K562 (cell line): ENCODE measurements around the gene ZNF791. TPM values are rescaled to one million over a fixed set of nuclear protein-coding genes. Genes with fewer than 3 reads are reported as not detected.
A peak's percentile ranks its signal among the peaks of the same experiment; 100 is the strongest.

Experiments
- ATAC-seq: fragments of 200-7000 bp; cut with Tn5 transposase; 3 replicates; pipeline ENCODE4 v1.9.1; 2020; ENCODE audit warnings: moderate library complexity
- BruUV-seq: library from RNA; stranded (reverse); fragments of 400-500 nt; replicated peaks from 2 replicates; lab custom pipeline; 2021; lab: Mats Ljungman, UMichigan
- CTCF ChIA-PET: fragments of 300-600 bp; formaldehyde crosslinking; extraction: SDS; loops from one replicate; lab custom pipeline; 2021; ENCODE audit warnings: low intra/inter-chr PET ratio; lab: Yijun Ruan, JAX
- POLR2A ChIA-PET: fragments of 300-600, 350-650 bp; sonication (Branson Sonifier 250); formaldehyde crosslinking; extraction: SDS; loops from one replicate; lab custom pipeline; 2021; ENCODE audit warnings: antibody characterized with exemption, inconsistent platforms; lab: Yijun Ruan, JAX
- DNase-seq, 4 experiments: peaks; one replicate each; pipeline versions ENCODE4 v3.0.0 to v3.0.0-alpha.2; 2011 to 2018; ENCODE audit warnings: low spot score in 3 of 4, mixed read lengths in 3 of 4; ENCODE audit errors: extremely low read depth in 1 of 4
- FAIRE-seq: peaks from 2 replicates; lab custom pipeline; 2011; peaks lifted over from hg19 to GRCh38; lab: Jason Lieb, UNC
- H2AFZ ChIP-seq: 2 replicates; pipeline ENCODE4 v1.6.0; 2011; ENCODE audit warnings: low read depth, low read length, control low read depth, inconsistent platforms
- H3K27ac ChIP-seq: fragments of 200-600 bp; 3 replicates; pipeline ENCODE4 v1.8.0; 2011; ENCODE audit warnings: low read depth, mild to moderate bottlenecking, control low read depth, inconsistent platforms, low read length, moderate library complexity, mixed read lengths; ENCODE audit errors: extremely low read depth
- H3K27me3 ChIP-seq, 2 experiments: fragments of 300-600 bp in 1 of 2; 2 replicates in 1 of 2; 3 replicates in 1 of 2; pipeline versions ENCODE4 v1.6.0 to v1.8.0; 2011; ENCODE audit warnings: inconsistent platforms in 2 of 2, low read length in 2 of 2, mild to moderate bottlenecking in 1 of 2, mixed read lengths in 1 of 2, moderate library complexity in 1 of 2; ENCODE audit not compliant: control insufficient read depth in 2 of 2, insufficient read depth in 2 of 2
- H3K36me3 ChIP-seq: fragments of 300-600 bp; 3 replicates; pipeline ENCODE4 v1.8.0; 2011; ENCODE audit warnings: mild to moderate bottlenecking, low read length, inconsistent platforms; ENCODE audit not compliant: control insufficient read depth, insufficient read depth
- H3K4me1 ChIP-seq, 2 experiments: fragments of 200-600 bp in 1 of 2; replicated peaks in 1 of 2; 2 replicates in 1 of 2; 3 replicates in 1 of 2; pipeline versions ENCODE4 v1.5.1 to v1.8.0; 2011; ENCODE audit warnings: inconsistent platforms in 2 of 2, low read length in 2 of 2, mild to moderate bottlenecking in 1 of 2, mixed read lengths in 1 of 2, moderate library complexity in 1 of 2; ENCODE audit not compliant: control insufficient read depth in 2 of 2, insufficient read depth in 2 of 2
- H3K4me2 ChIP-seq: 2 replicates; pipeline ENCODE4 v1.6.1; 2011; ENCODE audit warnings: low read length, control low read depth, inconsistent platforms, mixed read lengths; ENCODE audit not compliant: insufficient read depth
- H3K4me3 ChIP-seq: fragments of 200-600 bp; sonication (generic), shearing (Covaris generic); 2 replicates; pipeline ENCODE4 v1.5.1; 2016; ENCODE audit warnings: control low read depth, inconsistent platforms
- H3K79me2 ChIP-seq: fragments of 200-600 bp; 3 replicates; pipeline ENCODE4 v1.8.0; 2011; ENCODE audit warnings: low read length, inconsistent platforms; ENCODE audit not compliant: control insufficient read depth, insufficient read depth
- H3K9ac ChIP-seq, 2 experiments: 2 replicates each; pipeline versions ENCODE4 v1.6.0 to v1.6.1; 2011; ENCODE audit warnings: low read depth in 2 of 2, low read length in 2 of 2, control low read depth in 1 of 2, inconsistent platforms in 1 of 2, mild to moderate bottlenecking in 1 of 2, mixed read lengths in 1 of 2; ENCODE audit not compliant: insufficient read depth in 1 of 2
- H3K9me1 ChIP-seq: one replicate; pipeline ENCODE4 v1.6.0; 2011; ENCODE audit warnings: inconsistent platforms, mild to moderate bottlenecking, low read length, moderate library complexity; ENCODE audit not compliant: control insufficient read depth, insufficient read depth
- H3K9me3 ChIP-seq: replicated peaks from 2 replicates; pipeline ENCODE4 v1.5.1; 2011; ENCODE audit warnings: low read depth, low read length, inconsistent platforms; ENCODE audit not compliant: control insufficient read depth, insufficient read depth
- H4K20me1 ChIP-seq: replicated peaks from 2 replicates; pipeline ENCODE4 v1.6.1; 2011; ENCODE audit warnings: low read length, inconsistent platforms, mixed read lengths; ENCODE audit not compliant: control insufficient read depth, insufficient read depth
- ASH1L ChIP-seq: fragments of 450-650 bp; IDR thresholded peaks from 2 replicates; pipeline ENCODE4 v1.6.1; 2018; ENCODE audit warnings: borderline replicate concordance, mild to moderate bottlenecking, low read depth; ENCODE audit not compliant: partially characterized antibody
- ATF1 ChIP-seq, 2 experiments: fragments of 450-650 bp in 1 of 2; IDR thresholded peaks; 2 replicates each; pipeline ENCODE4 v1.6.1; 2016; ENCODE audit warnings: missing compliant biosample characterization in 1 of 2, missing genetic modification characterization in 1 of 2
- CHD4 ChIP-seq: fragments of 200-600 bp; sonication (generic); IDR thresholded peaks from 3 replicates; pipeline ENCODE4 v1.6.1; 2012; ENCODE audit warnings: low read depth, mild to moderate bottlenecking, mixed read lengths, low read length, inconsistent platforms; ENCODE audit not compliant: insufficient read depth, insufficient replicate concordance, poor library complexity, severe bottlenecking
- FOXJ3 ChIP-seq: sonication (generic); formaldehyde crosslinking; IDR thresholded peaks from 2 replicates; pipeline ENCODE4 v1.4.0; 2020; ENCODE audit warnings: mild to moderate bottlenecking, missing genetic modification reagents
- GTF2E2 ChIP-seq: fragments of 200-800 bp; sonication (Bioruptor generic); IDR thresholded peaks from 2 replicates; pipeline ENCODE4 v1.6.1; 2016; ENCODE audit warnings: missing genetic modification characterization, missing compliant biosample characterization
- HDAC1 ChIP-seq, 2 experiments: fragments of 450-650 bp; IDR thresholded peaks; 2 replicates each; pipeline ENCODE4 v1.6.1; 2016 to 2017; ENCODE audit warnings: inconsistent platforms in 1 of 2, mild to moderate bottlenecking in 1 of 2, moderate library complexity in 1 of 2
- HNRNPH1 ChIP-seq: fragments of 200-400 bp; formaldehyde crosslinking; optimal IDR thresholded peaks from 2 replicates; pipeline ENCODE3; 2017; ENCODE audit warnings: low read depth, mild to moderate bottlenecking, low read length, moderate library complexity
- HNRNPUL1 ChIP-seq: fragments of 200-400 bp; formaldehyde crosslinking; IDR thresholded peaks from 2 replicates; pipeline ENCODE4 v1.6.1; 2017; ENCODE audit warnings: low read length
- HSF4 ChIP-seq: fragments of 250-450 bp; sonication (Bioruptor Pico); IDR thresholded peaks from 2 replicates; pipeline ENCODE4 v2.1.2; 2022; ENCODE audit warnings: mild to moderate bottlenecking, moderate library complexity, borderline replicate concordance
- KDM2B ChIP-seq: fragments of 250-450 bp; sonication (Bioruptor Pico); IDR thresholded peaks from 2 replicates; pipeline ENCODE4 v1.8.0; 2021; ENCODE audit warnings: mild to moderate bottlenecking, moderate library complexity
- NFIC ChIP-seq: fragments of 450-650 bp; IDR thresholded peaks from 2 replicates; pipeline ENCODE4 v1.6.1; 2017; ENCODE audit warnings: mild to moderate bottlenecking, inconsistent platforms
- RFX1 ChIP-seq: fragments of 450-650 bp; IDR thresholded peaks from 2 replicates; pipeline ENCODE4 v1.6.1; 2016; ENCODE audit warnings: mild to moderate bottlenecking, moderate library complexity
- TAL1 ChIP-seq: fragments of 450-650 bp; IDR thresholded peaks from 2 replicates; pipeline ENCODE4 v1.6.1; 2016; ENCODE audit warnings: mild to moderate bottlenecking
- YBX1 ChIP-seq: fragments of 450-650 bp; IDR thresholded peaks from 2 replicates; pipeline ENCODE4 v1.7.1; 2016; ENCODE audit warnings: mild to moderate bottlenecking
- ZFP36 ChIP-seq: fragments of 150-350 bp; IDR thresholded peaks from 2 replicates; pipeline ENCODE4 v1.6.1; 2018; ENCODE audit warnings: low read length, low read depth; ENCODE audit not compliant: partially characterized antibody
- ZNF75A ChIP-seq: fragments of 450-650 bp; formaldehyde crosslinking; IDR thresholded peaks from 2 replicates; pipeline ENCODE4 v1.4.0; 2020; ENCODE audit warnings: mild to moderate bottlenecking
- WGBS: fragments of 100-300 bp; shearing (Covaris generic); methylation state at CpG from one replicate; pipeline ENCODE4 v1.1.6; 2016; ENCODE audit warnings: low coverage, mixed read lengths; ENCODE audit not compliant: insufficient coverage; ENCODE audit errors: missing lambda C conversion rate; 5-methylcytosine and 5-hydroxymethylcytosine counted together
- in situ Hi-C: fragments of 300-500 bp; cut with MboI; formaldehyde crosslinking; loops from 4 replicates; pipeline ENCODE4 v1.15.0; 2018; ENCODE audit warnings: inconsistent platforms, mixed read lengths
- intact Hi-C: fragments of 100-400 bp; cut with micrococcal nuclease; formaldehyde crosslinking; loops from 2 replicates; pipeline ENCODE4 v1.14.2; 2022
- polyA plus RNA-seq, 8 experiments: library from polyadenylated mRNA; depleted of rRNA in 4 of 8; stranded (reverse) in 5 of 8; unstranded in 3 of 8; fragments of >200 nt; fragmentation: Nextera tagmentation in 2 of 8; fragmentation: Illumina TruSeq in 1 of 8; extraction: Ambion mirVana in 2 of 8; extraction: Trizol in 1 of 8; gene quantifications; 2 replicates each; pipeline versions ENCODE4 v1.2.1 to v1.2.3, GENCODE V29; 2011 to 2014; ENCODE audit warnings: inconsistent platforms in 1 of 8, missing spikeins in 1 of 8
- total RNA-seq, 7 experiments: library from RNA; depleted of rRNA in 6 of 7; stranded (reverse); fragments of >200 nt in 6 of 7; fragmentation: Illumina TruSeq in 2 of 7; extraction: Trizol in 2 of 7; gene quantifications; 2 replicates each; pipeline versions ENCODE4 v1.2.1 to v1.2.3, GENCODE V29; 2011 to 2021; ENCODE audit warnings: low replicate concordance in 1 of 7
- TF ChIP-seq, protein P1 (sequence below): fragments of 450-650 bp; IDR thresholded peaks from 2 replicates; pipeline ENCODE4 v1.6.1; 2016; ENCODE audit warnings: antibody characterized with exemption
- TF ChIP-seq, protein P2 (sequence below): sonication (generic); formaldehyde crosslinking; IDR thresholded peaks from 2 replicates; pipeline ENCODE4 v1.8.1; 2023; ENCODE audit warnings: mild to moderate bottlenecking, missing genetic modification reagents

ZNF791 gene
- total and polyA plus RNA-seq, 9 of the 15 experiments (the other 6 are each of a cell fraction or from before 2014, with no cell fraction given): 7.8 to 22.7 (median 13.1) TPM

GRCh38 chr19:12655546-12655945 lies 44.8 kb downstream of the ZNF791 start (continued):
- TF ChIP-seq ZNF75A (CRISPR knock-in tag) (no peak), HDAC1 (IDR thresholded peaks at IDR 0.05) (no peak), ZFP36 (no peak), YBX1 (no peak), TAL1 (no peak), HNRNPUL1 (no peak), HNRNPH1 (no peak)
- TF ChIP-seq, protein P1, sequence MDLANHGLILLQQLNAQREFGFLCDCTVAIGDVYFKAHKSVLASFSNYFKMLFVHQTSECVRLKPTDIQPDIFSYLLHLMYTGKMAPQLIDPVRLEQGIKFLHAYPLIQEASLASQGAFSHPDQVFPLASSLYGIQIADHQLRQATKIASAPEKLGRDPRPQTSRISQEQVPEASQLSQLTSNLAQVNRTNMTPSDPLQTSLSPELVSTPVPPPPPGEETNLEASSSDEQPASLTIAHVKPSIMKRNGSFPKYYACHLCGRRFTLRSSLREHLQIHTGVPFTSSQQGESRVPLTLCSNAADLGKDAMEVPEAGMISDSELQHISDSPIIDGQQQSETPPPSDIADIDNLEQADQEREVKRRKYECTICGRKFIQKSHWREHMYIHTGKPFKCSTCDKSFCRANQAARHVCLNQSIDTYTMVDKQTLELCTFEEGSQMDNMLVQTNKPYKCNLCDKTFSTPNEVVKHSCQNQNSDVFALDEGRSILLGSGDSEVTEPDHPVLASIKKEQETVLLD: no peak

- Histone ChIP-seq H3K4me3 (no peak overlapping the region), H3K9me3 (0 out of 2 replicates have a peak, but pooled peaks cover 1% of the 10 kb centered on the region), H3K9me1 (no peaks in the 10 kb centered on the region), H2AFZ (no peak overlapping the region), H3K36me3 (peaks cover 29% of the 10 kb centered on the region; the same call in 2 of the 3 replicates), H3K4me1 (peaks cover 2 to 8% of the 10 kb centered on the region in 2 experiments; a peak in 4 of 5 replicates), H4K20me1 (no peaks in the 10 kb centered on the region), H3K4me2 (no peak overlapping the region), H3K27ac (no peak overlapping the region), H3K9ac (no peak overlapping the region), H3K27me3 (no peaks in the 10 kb centered on the region), H3K79me2 (no peaks in the 10 kb centered on the region)
- BruUV-seq: no TSS peak
- POLR2A ChIA-PET: interaction anchor here (0.9 kb wide), 1 partner anchor 9 kb away, joined by 3 read pairs; the partner anchor contains the start of genes MAN2B1 and WDR83
- DNase-seq (peak; percentile 23 to 85 (median 76)), ATAC-seq (peak; percentile 89), FAIRE-seq (no peak)
- CTCF ChIA-PET: no interaction called here
- 93% methylated on average over 23 of the region's 50 CpGs for WGBS
- intact Hi-C loops: no loop called here
- in situ Hi-C loops: no loop called here
- TF ChIP-seq GTF2E2 (tag) (no peak), ATF1 (CRISPR knock-in tag; IDR thresholded peaks at IDR 0.05) (no peak), ATF1 (tag; IDR thresholded peaks at IDR 0.05) (no peak), CHD4 (no peak), FOXJ3 (CRISPR knock-in tag) (no peak), HSF4 (CRISPR knock-in tag) (no peak), NFIC (peak; percentile 39; the same call in 1 of the 2 replicates), RFX1 (no peak), KDM2B (CRISPR knock-in tag) (no peak), ASH1L (no peak)
- TF ChIP-seq, protein P2, sequence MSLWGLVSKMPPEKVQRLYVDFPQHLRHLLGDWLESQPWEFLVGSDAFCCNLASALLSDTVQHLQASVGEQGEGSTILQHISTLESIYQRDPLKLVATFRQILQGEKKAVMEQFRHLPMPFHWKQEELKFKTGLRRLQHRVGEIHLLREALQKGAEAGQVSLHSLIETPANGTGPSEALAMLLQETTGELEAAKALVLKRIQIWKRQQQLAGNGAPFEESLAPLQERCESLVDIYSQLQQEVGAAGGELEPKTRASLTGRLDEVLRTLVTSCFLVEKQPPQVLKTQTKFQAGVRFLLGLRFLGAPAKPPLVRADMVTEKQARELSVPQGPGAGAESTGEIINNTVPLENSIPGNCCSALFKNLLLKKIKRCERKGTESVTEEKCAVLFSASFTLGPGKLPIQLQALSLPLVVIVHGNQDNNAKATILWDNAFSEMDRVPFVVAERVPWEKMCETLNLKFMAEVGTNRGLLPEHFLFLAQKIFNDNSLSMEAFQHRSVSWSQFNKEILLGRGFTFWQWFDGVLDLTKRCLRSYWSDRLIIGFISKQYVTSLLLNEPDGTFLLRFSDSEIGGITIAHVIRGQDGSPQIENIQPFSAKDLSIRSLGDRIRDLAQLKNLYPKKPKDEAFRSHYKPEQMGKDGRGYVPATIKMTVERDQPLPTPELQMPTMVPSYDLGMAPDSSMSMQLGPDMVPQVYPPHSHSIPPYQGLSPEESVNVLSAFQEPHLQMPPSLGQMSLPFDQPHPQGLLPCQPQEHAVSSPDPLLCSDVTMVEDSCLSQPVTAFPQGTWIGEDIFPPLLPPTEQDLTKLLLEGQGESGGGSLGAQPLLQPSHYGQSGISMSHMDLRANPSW (CRISPR knock-in tag): no peak
Measured at GRCh38 chr19:12656899-12657571, 46.3 kb downstream of the ZNF791 start.
